GM12872 (cell line): Measurements from ENCODE around the gene ADAMTSL5.

ENCODE experiments used
- CTCF ChIP-seq: IDR thresholded peaks from 3 replicates; pipeline ENCODE4 v1.5.1; 2011; ENCODE audit warnings: low read depth, mild to moderate bottlenecking, low read length, moderate library complexity; ENCODE audit not compliant: insufficient read depth

Gene ADAMTSL5

GRCh38 chr19:1472231-1473084 lies 40.4 kb downstream of the ADAMTSL5 start:
- no peak for TF ChIP-seq CTCF

GRCh38 chr19:1471515-1472160 lies 41.2 kb downstream of the ADAMTSL5 start:
- peak; percentile 23; the same call in 1 of the 3 replicates for TF ChIP-seq CTCF

- TF ChIP-seq CTCF: no peak
Measured at GRCh38 chr19:1471010-1471514, 41.8 kb downstream of the ADAMTSL5 start.

- no peak for TF ChIP-seq CTCF
Measured at GRCh38 chr19:1470305-1471009, 42.4 kb downstream of the ADAMTSL5 start.

GRCh38 chr19:1470055-1470304 lies 42.8 kb downstream of the ADAMTSL5 start:
- no peak for TF ChIP-seq CTCF

- TF ChIP-seq CTCF: no peak
Measured at GRCh38 chr19:1469255-1470054, 43.4 kb downstream of the ADAMTSL5 start.
